ENCODE data around the gene CA7.
"Not testable (repeated sequence)": the region's sequence is repeated elsewhere in the genome, so short reads cannot be mapped to it uniquely, and the experiment has no call there.

CA7 gene

GRCh38 chr16:66891797-66892196 lies 47.6 kb downstream of the CA7 start:
- no peak for TF ChIP-seq CTCF (IDR thresholded peaks at IDR 0.05; ENCODE audit: control insufficient read depth, insufficient read depth, low read depth, low read length, missing control alignments)
- DNase-seq (ENCODE audit: low read depth), result no peak
- no peak overlapping the region for H3K4me3 ChIP-seq (ENCODE audit: control insufficient read depth, low read depth, low read length)

GRCh38 chr16:66894055-66894454 lies 49.8 kb downstream of the CA7 start:
- H3K4me3 ChIP-seq (ENCODE audit: control insufficient read depth, low read depth, low read length), result no peak overlapping the region
- no peak for TF ChIP-seq CTCF (IDR thresholded peaks at IDR 0.05; ENCODE audit: control insufficient read depth, insufficient read depth, low read depth, low read length, missing control alignments)
- no peak for DNase-seq (ENCODE audit: low read depth)

GRCh38 chr16:66894948-66895688 lies 50.9 kb downstream of the CA7 start:
- peak; percentile 95 for TF ChIP-seq CTCF (IDR thresholded peaks at IDR 0.05; ENCODE audit: control insufficient read depth, insufficient read depth, low read depth, low read length, missing control alignments)
- DNase-seq (ENCODE audit: low read depth), result no peak
- no peak overlapping the region for H3K4me3 ChIP-seq (ENCODE audit: control insufficient read depth, low read depth, low read length)

GRCh38 chr16:66895689-66895979 lies 51.4 kb downstream of the CA7 start:
- no peak for TF ChIP-seq CTCF (IDR thresholded peaks at IDR 0.05; ENCODE audit: control insufficient read depth, insufficient read depth, low read depth, low read length, missing control alignments)
- DNase-seq (ENCODE audit: low read depth), result no peak
- no peak overlapping the region for H3K4me3 ChIP-seq (ENCODE audit: control insufficient read depth, low read depth, low read length)

- H3K4me3 ChIP-seq (ENCODE audit: control insufficient read depth, low read depth, low read length), result no peak overlapping the region
- no peak for TF ChIP-seq CTCF (IDR thresholded peaks at IDR 0.05; ENCODE audit: control insufficient read depth, insufficient read depth, low read depth, low read length, missing control alignments)
- no peak for DNase-seq (ENCODE audit: low read depth)
Observed at GRCh38 chr16:66895999-66896398, 51.8 kb downstream of the CA7 start.

GRCh38 chr16:66896682-66897081 lies 52.5 kb downstream of the CA7 start:
- H3K4me3 ChIP-seq (ENCODE audit: control insufficient read depth, low read depth, low read length), result not testable (repeated sequence)

GRCh38 chr16:66898207-66898606 lies 54.0 kb downstream of the CA7 start:
- no peak for TF ChIP-seq CTCF (IDR thresholded peaks at IDR 0.05; ENCODE audit: control insufficient read depth, insufficient read depth, low read depth, low read length, missing control alignments)
- H3K4me3 ChIP-seq (ENCODE audit: control insufficient read depth, low read depth, low read length), result no peak overlapping the region
- DNase-seq (ENCODE audit: low read depth), result no peak

More at GRCh38 chr16:66896682-66897081, 52.5 kb downstream of the CA7 start:
- not testable (repeated sequence) for DNase-seq (ENCODE audit: low read depth)

All from AG09309 (cell line).